ENCODE data around the gene SKIC2. TPM values are rescaled to one million over a fixed set of nuclear protein-coding genes. Genes with fewer than 3 reads are reported as not detected.
"Not testable (repeated sequence)": the region's sequence is repeated elsewhere in the genome, so short reads cannot be mapped to it uniquely, and the experiment has no call there.

Gene SKIC2
- total and polyA plus RNA-seq, 2 donors (not counting 3 experiments of a cell fraction or from before 2014, with no cell fraction given), result 52.8 to 76.7 TPM

- POLR2A ChIA-PET; H3K27me3 ChIP-seq (ENCODE audit: control insufficient read depth in 2 of 2, insufficient read depth in 2 of 2, low read length in 2 of 2); H3K27ac ChIP-seq (ENCODE audit: insufficient read depth, low read depth, low read length); H3K9ac ChIP-seq (replicated peaks; ENCODE audit: extremely low read depth, insufficient read depth, low read length); H4K20me1 ChIP-seq (replicated peaks; ENCODE audit: control insufficient read depth, extremely low read depth, insufficient read depth, low read length); H3K36me3 ChIP-seq (ENCODE audit: control insufficient read depth in 2 of 2, extremely low read depth in 1 of 2, insufficient read depth in 2 of 2, low read length in 2 of 2); H3K4me2 ChIP-seq (ENCODE audit: insufficient read depth, low read length); H3K9me3 ChIP-seq (replicated peaks; ENCODE audit: control insufficient read depth, insufficient read depth, low read length); BruUV-seq (replicated peaks); DNase-seq (ENCODE audit: low read depth, low spot score); FAIRE-seq; H3K79me2 ChIP-seq (ENCODE audit: control insufficient read depth, insufficient read depth, low read length); H3K4me1 ChIP-seq (ENCODE audit: control insufficient read depth, extremely low read depth, insufficient read depth, low read length); CTCF ChIA-PET; H2AFZ ChIP-seq (ENCODE audit: low read depth, low read length); dilution Hi-C loops (cut with MboI; ENCODE audit: extremely low pct_ligation_motif_present, low sequenced_read_pairs); H3K9me1 ChIP-seq (replicated peaks; ENCODE audit: control insufficient read depth, extremely low read depth, insufficient read depth, low read length); H3K4me3 ChIP-seq (replicated peaks in 1 of 3; ENCODE audit: insufficient read depth in 1 of 3, low read depth in 1 of 3, low read length in 3 of 3); intact Hi-C loops (cut with micrococcal nuclease): not testable (repeated sequence)
These were observed 46.5 kb downstream of the SKIC2 start for GRCh38 chr6:32005538-32005880.

GRCh38 chr6:32005991-32006529, 47.1 kb downstream of the SKIC2 start:
- FAIRE-seq; CTCF ChIA-PET; H3K27ac ChIP-seq (ENCODE audit: insufficient read depth, low read depth, low read length); BruUV-seq (replicated peaks); H3K36me3 ChIP-seq (ENCODE audit: control insufficient read depth in 2 of 2, extremely low read depth in 1 of 2, insufficient read depth in 2 of 2, low read length in 2 of 2); H3K79me2 ChIP-seq (ENCODE audit: control insufficient read depth, insufficient read depth, low read length); H2AFZ ChIP-seq (ENCODE audit: low read depth, low read length); H3K4me2 ChIP-seq (ENCODE audit: insufficient read depth, low read length); H3K9ac ChIP-seq (replicated peaks; ENCODE audit: extremely low read depth, insufficient read depth, low read length); H3K9me1 ChIP-seq (replicated peaks; ENCODE audit: control insufficient read depth, extremely low read depth, insufficient read depth, low read length); H3K4me1 ChIP-seq (ENCODE audit: control insufficient read depth, extremely low read depth, insufficient read depth, low read length); DNase-seq (ENCODE audit: low read depth, low spot score); dilution Hi-C loops (cut with MboI; ENCODE audit: extremely low pct_ligation_motif_present, low sequenced_read_pairs); H3K4me3 ChIP-seq (replicated peaks in 1 of 3; ENCODE audit: insufficient read depth in 1 of 3, low read depth in 1 of 3, low read length in 3 of 3); H4K20me1 ChIP-seq (replicated peaks; ENCODE audit: control insufficient read depth, extremely low read depth, insufficient read depth, low read length); POLR2A ChIA-PET; H3K9me3 ChIP-seq (replicated peaks; ENCODE audit: control insufficient read depth, insufficient read depth, low read length); intact Hi-C loops (cut with micrococcal nuclease); H3K27me3 ChIP-seq (ENCODE audit: control insufficient read depth in 2 of 2, insufficient read depth in 2 of 2, low read length in 2 of 2): not testable (repeated sequence)

- H3K36me3 ChIP-seq (ENCODE audit: control insufficient read depth in 2 of 2, extremely low read depth in 1 of 2, insufficient read depth in 2 of 2, low read length in 2 of 2); H3K9me3 ChIP-seq (replicated peaks; ENCODE audit: control insufficient read depth, insufficient read depth, low read length); H2AFZ ChIP-seq (ENCODE audit: low read depth, low read length); H3K4me2 ChIP-seq (ENCODE audit: insufficient read depth, low read length); H3K79me2 ChIP-seq (ENCODE audit: control insufficient read depth, insufficient read depth, low read length); BruUV-seq (replicated peaks); H4K20me1 ChIP-seq (replicated peaks; ENCODE audit: control insufficient read depth, extremely low read depth, insufficient read depth, low read length); H3K4me3 ChIP-seq (replicated peaks in 1 of 3; ENCODE audit: insufficient read depth in 1 of 3, low read depth in 1 of 3, low read length in 3 of 3); intact Hi-C loops (cut with micrococcal nuclease); H3K9me1 ChIP-seq (replicated peaks; ENCODE audit: control insufficient read depth, extremely low read depth, insufficient read depth, low read length); H3K9ac ChIP-seq (replicated peaks; ENCODE audit: extremely low read depth, insufficient read depth, low read length); POLR2A ChIA-PET; H3K27ac ChIP-seq (ENCODE audit: insufficient read depth, low read depth, low read length); H3K4me1 ChIP-seq (ENCODE audit: control insufficient read depth, extremely low read depth, insufficient read depth, low read length); FAIRE-seq; CTCF ChIA-PET; H3K27me3 ChIP-seq (ENCODE audit: control insufficient read depth in 2 of 2, insufficient read depth in 2 of 2, low read length in 2 of 2); DNase-seq (ENCODE audit: low read depth, low spot score); dilution Hi-C loops (cut with MboI; ENCODE audit: extremely low pct_ligation_motif_present, low sequenced_read_pairs): not testable (repeated sequence)
These were observed 48.1 kb downstream of the SKIC2 start for GRCh38 chr6:32007086-32007485.

- H3K27ac ChIP-seq (ENCODE audit: insufficient read depth, low read depth, low read length); BruUV-seq (replicated peaks); intact Hi-C loops (cut with micrococcal nuclease); H3K79me2 ChIP-seq (ENCODE audit: control insufficient read depth, insufficient read depth, low read length); H3K4me1 ChIP-seq (ENCODE audit: control insufficient read depth, extremely low read depth, insufficient read depth, low read length); H2AFZ ChIP-seq (ENCODE audit: low read depth, low read length); H3K4me3 ChIP-seq (replicated peaks in 1 of 3; ENCODE audit: insufficient read depth in 1 of 3, low read depth in 1 of 3, low read length in 3 of 3); CTCF ChIA-PET; H3K9me3 ChIP-seq (replicated peaks; ENCODE audit: control insufficient read depth, insufficient read depth, low read length); dilution Hi-C loops (cut with MboI; ENCODE audit: extremely low pct_ligation_motif_present, low sequenced_read_pairs); H3K9ac ChIP-seq (replicated peaks; ENCODE audit: extremely low read depth, insufficient read depth, low read length); H3K4me2 ChIP-seq (ENCODE audit: insufficient read depth, low read length); FAIRE-seq; H3K36me3 ChIP-seq (ENCODE audit: control insufficient read depth in 2 of 2, extremely low read depth in 1 of 2, insufficient read depth in 2 of 2, low read length in 2 of 2); DNase-seq (ENCODE audit: low read depth, low spot score); POLR2A ChIA-PET; H3K27me3 ChIP-seq (ENCODE audit: control insufficient read depth in 2 of 2, insufficient read depth in 2 of 2, low read length in 2 of 2); H3K9me1 ChIP-seq (replicated peaks; ENCODE audit: control insufficient read depth, extremely low read depth, insufficient read depth, low read length); H4K20me1 ChIP-seq (replicated peaks; ENCODE audit: control insufficient read depth, extremely low read depth, insufficient read depth, low read length): not testable (repeated sequence)
These were observed 49.1 kb downstream of the SKIC2 start for GRCh38 chr6:32008037-32008436.
